Measurements from ENCODE around the gene PAX7.
"Not testable (repeated sequence)": the region's sequence is repeated elsewhere in the genome, so short reads cannot be mapped to it uniquely, and the experiment has no call there.

The PAX7 gene

DNA sequence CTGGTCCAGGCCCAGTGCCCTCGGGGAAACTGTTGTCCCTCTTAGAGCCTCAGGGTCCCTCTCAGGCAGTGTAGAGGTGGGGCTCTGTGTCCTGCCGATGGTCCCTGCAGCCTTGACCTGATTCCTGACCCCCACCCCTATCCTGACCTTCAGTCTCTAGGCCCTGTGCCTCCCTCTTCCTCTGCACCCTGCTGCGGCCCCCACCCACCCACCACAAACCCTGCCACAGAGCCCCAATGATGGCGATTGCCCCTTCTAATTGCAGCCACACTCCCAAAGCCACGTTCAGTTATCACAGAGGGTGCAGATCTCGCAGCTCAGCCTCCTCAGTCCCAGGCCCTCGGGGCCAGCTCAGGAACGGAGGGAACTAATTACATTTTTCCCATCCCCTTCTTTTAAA lies 99.7 kb downstream of the PAX7 start:
- Mint-ChIP-seq H3K4me3 (no peak overlapping the region), H3K27ac (no peak overlapping the region), H3K27me3 (peaks cover 31% of the 10 kb centered on the region), H3K9me3 (ENCODE audit: low read depth) (no peaks in the 10 kb centered on the region), H3K4me1 (ENCODE audit: low read depth) (no peaks in the 10 kb centered on the region), H3K36me3 (no peaks in the 10 kb centered on the region)

DNA sequence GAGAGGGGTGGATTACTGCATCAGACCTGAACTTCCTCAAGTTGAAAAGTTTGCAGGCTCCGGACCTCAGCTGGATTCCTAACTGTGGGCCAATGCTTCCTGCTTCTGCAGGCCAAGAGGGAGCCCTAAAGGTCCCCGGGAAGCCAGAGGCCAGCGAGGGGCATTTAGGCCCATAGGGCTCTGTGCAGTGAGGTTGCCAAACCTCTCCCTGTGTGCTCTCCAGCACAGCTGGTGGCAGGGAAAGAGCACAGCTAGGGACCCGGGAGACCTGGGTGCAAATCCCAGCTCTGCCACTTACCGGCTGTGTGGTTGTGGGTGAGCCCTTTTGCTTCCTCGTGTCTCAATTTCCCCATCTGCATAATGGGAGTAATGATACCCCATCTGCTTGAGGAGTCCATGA lies 100.5 kb downstream of the PAX7 start:
- Mint-ChIP-seq H3K4me3 (no peak overlapping the region), H3K27me3 (peaks cover 27% of the 10 kb centered on the region), H3K9me3 (ENCODE audit: low read depth) (no peaks in the 10 kb centered on the region), H3K27ac (no peak overlapping the region), H3K4me1 (ENCODE audit: low read depth) (no peaks in the 10 kb centered on the region), H3K36me3 (no peaks in the 10 kb centered on the region)

DNA sequence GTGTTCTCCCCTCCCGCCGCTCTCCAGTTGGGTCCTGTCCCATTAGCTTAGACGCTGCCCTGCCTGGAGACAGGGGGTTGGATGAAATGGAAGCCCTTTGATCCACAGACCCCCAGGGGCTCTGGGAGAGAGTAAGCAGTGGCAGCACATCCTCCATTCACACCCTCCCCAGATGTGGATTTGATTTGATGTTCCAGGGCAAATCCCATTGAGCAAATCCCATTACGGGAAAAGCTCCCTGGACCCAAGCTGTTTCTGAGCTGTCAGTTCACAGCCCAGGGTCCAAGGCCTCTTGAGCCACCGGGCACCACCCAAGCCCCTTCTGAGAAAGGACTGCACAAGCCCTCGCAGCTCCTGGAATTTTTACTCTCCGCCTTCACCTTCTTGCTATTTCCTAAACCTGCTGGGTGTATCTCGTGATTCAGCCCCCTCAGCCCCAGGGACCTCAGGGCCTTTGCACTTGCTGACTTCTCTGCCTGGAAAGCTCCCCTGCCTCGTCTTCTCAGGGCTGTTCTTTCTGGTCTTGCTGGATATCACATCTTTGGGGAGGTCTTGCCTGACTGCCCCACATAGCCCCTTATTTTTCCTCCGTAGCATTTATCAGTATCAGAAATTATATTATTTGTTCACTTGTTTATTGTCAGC lies 101.1 kb downstream of the PAX7 start:
- Mint-ChIP-seq H3K4me3 (no peak overlapping the region), H3K36me3 (no peaks in the 10 kb centered on the region), H3K27ac (no peak overlapping the region), H3K9me3 (ENCODE audit: low read depth) (no peaks in the 10 kb centered on the region), H3K4me1 (ENCODE audit: low read depth) (no peaks in the 10 kb centered on the region), H3K27me3 (peaks cover 27% of the 10 kb centered on the region)

- H3K27me3 Mint-ChIP-seq = peaks cover 27% of the 10 kb centered on the region
- H3K36me3 Mint-ChIP-seq = no peaks in the 10 kb centered on the region
- H3K9me3 Mint-ChIP-seq (ENCODE audit: low read depth) = no peaks in the 10 kb centered on the region
- H3K27ac Mint-ChIP-seq = no peak overlapping the region
- H3K4me1 Mint-ChIP-seq (ENCODE audit: low read depth) = no peaks in the 10 kb centered on the region
- H3K4me3 Mint-ChIP-seq = no peak overlapping the region
Observed at GRCh38 chr1:18732686-18733085, 102.0 kb downstream of the PAX7 start.

DNA sequence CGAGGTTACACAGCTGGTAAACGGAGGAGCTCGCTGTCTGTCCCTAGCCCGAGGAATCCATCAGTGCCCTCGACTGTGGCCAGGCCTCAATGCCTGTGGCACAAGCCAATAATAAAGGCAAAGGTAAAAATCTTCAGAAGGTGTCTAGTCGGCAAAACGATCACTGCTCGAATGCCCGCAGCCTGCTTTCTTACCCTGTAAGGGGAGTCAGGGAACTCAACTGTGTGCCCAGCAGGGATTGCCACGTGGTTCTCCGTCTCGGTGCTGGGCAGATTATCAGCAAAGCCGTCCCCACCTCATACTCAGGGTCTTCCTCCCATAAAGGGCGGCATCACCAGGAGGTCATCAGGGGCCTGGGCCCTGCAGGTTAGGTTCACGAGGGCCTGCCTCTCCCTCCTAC lies 103.4 kb downstream of the PAX7 start:
- H3K4me3 Mint-ChIP-seq = no peak overlapping the region
- peaks cover 25% of the 10 kb centered on the region for H3K27me3 Mint-ChIP-seq
- no peaks in the 10 kb centered on the region for H3K9me3 Mint-ChIP-seq (ENCODE audit: low read depth)
- H3K36me3 Mint-ChIP-seq = no peaks in the 10 kb centered on the region
- H3K4me1 Mint-ChIP-seq (ENCODE audit: low read depth) = no peaks in the 10 kb centered on the region
- H3K27ac Mint-ChIP-seq = no peak overlapping the region

DNA sequence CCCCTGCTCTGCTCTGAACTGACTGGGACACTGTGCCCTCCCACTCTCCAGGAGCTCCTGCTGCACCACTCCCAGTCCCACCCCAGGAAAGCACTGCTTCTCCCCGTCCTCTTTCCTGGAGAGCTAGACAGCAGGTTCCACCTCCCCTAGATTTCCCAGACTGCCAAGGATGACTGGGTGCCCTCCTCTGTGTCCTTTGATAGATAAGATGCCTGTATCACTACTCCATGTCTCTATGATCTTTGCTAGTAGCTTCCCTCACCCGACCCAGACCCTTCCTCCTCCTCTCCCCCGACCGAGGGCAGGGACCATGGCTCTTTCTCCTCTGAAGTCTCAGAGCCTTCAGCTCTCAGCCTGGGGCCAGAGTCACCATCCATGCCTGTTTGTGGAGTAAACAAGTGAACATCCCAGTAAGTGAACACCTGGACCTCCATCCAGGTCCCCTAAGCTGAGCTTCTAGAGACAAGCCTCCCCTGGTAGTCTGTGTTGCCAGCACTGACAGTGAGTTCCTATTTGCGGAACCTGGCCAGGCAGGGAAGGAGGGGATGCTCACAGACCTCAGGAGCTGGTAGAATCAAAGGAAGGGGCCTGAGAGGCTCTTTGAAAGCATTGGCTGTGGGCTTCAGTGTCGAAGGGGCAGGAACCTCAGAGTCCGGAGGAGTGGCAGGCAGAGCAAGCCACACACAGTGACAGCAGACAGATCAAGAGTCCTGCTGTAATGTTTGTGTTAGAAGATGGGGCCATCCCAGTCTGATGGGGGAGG lies 104.0 kb downstream of the PAX7 start:
- no peaks in the 10 kb centered on the region for H3K4me1 Mint-ChIP-seq (ENCODE audit: low read depth)
- H3K9me3 Mint-ChIP-seq (ENCODE audit: low read depth) = no peaks in the 10 kb centered on the region
- no peaks in the 10 kb centered on the region for H3K36me3 Mint-ChIP-seq
- H3K27me3 Mint-ChIP-seq = peaks cover 25% of the 10 kb centered on the region
- H3K4me3 Mint-ChIP-seq = no peak overlapping the region
- no peak overlapping the region for H3K27ac Mint-ChIP-seq

- Mint-ChIP-seq H3K4me1 (ENCODE audit: low read depth) (no peaks in the 10 kb centered on the region), H3K27ac (no peak overlapping the region), H3K4me3 (no peak overlapping the region), H3K36me3 (no peaks in the 10 kb centered on the region), H3K9me3 (ENCODE audit: low read depth) (no peaks in the 10 kb centered on the region), H3K27me3 (peaks cover 26% of the 10 kb centered on the region)
Observed at GRCh38 chr1:18735224-18735997, 104.8 kb downstream of the PAX7 start.

DNA sequence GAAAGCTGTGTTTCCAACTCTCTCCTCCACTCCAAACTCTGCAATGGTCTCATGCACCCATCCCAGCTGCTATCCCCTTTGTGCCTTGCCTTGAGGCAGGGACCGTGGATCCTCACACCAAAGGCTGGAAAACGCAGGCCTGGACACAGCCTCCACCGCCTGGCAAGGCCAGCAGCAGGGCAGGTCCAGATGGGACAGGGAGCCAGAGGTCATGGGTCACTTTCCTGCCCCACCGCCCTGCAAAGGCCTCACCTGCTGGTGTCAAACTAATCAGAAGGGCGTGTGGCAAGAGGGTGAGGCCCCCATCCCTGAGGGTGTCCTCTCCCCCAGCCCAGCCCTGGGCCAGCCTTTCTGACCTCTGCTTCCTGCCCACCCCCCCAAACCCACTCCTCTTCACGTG lies 106.3 kb downstream of the PAX7 start:
- H3K4me3 Mint-ChIP-seq = no peak overlapping the region
- peaks cover 28% of the 10 kb centered on the region for H3K27me3 Mint-ChIP-seq
- H3K36me3 Mint-ChIP-seq = no peaks in the 10 kb centered on the region
- H3K27ac Mint-ChIP-seq = no peak overlapping the region
- no peaks in the 10 kb centered on the region for H3K9me3 Mint-ChIP-seq (ENCODE audit: low read depth)
- H3K4me1 Mint-ChIP-seq (ENCODE audit: low read depth) = no peaks in the 10 kb centered on the region

GRCh38 chr1:18738126-18738525 lies 107.5 kb downstream of the PAX7 start:
- Mint-ChIP-seq H3K36me3 (no peaks in the 10 kb centered on the region), H3K9me3 (ENCODE audit: low read depth) (no peaks in the 10 kb centered on the region), H3K27ac (no peak overlapping the region), H3K4me3 (no peak overlapping the region), H3K27me3 (peaks cover 22% of the 10 kb centered on the region), H3K4me1 (ENCODE audit: low read depth) (no peaks in the 10 kb centered on the region)

GRCh38 chr1:18738617-18739016 lies 108.0 kb downstream of the PAX7 start:
- peaks cover 24% of the 10 kb centered on the region for H3K27me3 Mint-ChIP-seq

DNA sequence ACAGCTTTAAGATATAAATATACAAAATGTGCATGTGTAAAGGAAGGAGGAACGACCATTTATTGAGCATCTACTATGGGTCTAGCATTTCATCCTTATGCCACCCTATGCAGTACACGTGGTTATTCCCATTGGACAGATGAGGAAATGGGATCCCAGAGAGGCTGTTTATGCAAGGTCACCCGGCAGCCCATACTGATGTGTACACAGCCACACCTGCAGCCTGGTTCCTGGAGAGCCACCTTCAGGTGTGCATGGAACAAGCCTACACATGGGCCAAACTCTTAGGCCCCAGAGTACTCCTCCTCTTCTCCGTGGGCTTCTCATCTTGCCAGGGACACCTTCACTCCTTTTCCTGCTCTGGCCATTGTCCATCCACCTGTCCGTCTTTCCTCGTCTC lies 108.8 kb downstream of the PAX7 start:
- H3K27me3 Mint-ChIP-seq = peaks cover 26% of the 10 kb centered on the region
- no peak overlapping the region for H3K4me3 Mint-ChIP-seq
- no peak overlapping the region for H3K27ac Mint-ChIP-seq
- H3K4me1 Mint-ChIP-seq (ENCODE audit: low read depth) = no peaks in the 10 kb centered on the region
- no peaks in the 10 kb centered on the region for H3K9me3 Mint-ChIP-seq (ENCODE audit: low read depth)
- no peaks in the 10 kb centered on the region for H3K36me3 Mint-ChIP-seq

More at GRCh38 chr1:18738617-18739016, 108.0 kb downstream of the PAX7 start:
- no peaks in the 10 kb centered on the region for H3K9me3 Mint-ChIP-seq (ENCODE audit: low read depth)
- no peaks in the 10 kb centered on the region for H3K4me1 Mint-ChIP-seq (ENCODE audit: low read depth)
- H3K36me3 Mint-ChIP-seq = no peaks in the 10 kb centered on the region
- no peak overlapping the region for H3K4me3 Mint-ChIP-seq
- H3K27ac Mint-ChIP-seq = no peak overlapping the region

DNA sequence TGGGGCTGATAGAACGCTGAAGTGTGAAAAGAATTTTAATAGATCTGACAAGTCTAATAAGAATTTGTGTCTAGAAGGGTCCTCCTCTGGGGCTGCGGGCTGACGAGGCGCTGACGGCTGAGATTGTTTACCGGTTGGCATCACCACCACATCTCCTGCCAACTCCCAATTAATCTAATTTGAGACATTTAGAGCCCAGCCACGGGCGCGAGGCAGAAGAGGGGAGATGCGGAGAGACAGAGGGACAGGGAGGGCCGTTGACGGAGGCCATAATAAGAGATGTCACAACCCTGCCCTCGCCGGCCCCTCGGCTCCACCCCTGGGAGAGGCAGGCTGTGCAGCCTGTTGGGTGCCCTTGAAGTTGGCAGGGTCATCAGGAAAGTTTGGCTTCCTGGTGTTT lies 109.3 kb downstream of the PAX7 start:
- no peaks in the 10 kb centered on the region for H3K36me3 Mint-ChIP-seq
- H3K27me3 Mint-ChIP-seq = peaks cover 22% of the 10 kb centered on the region
- H3K27ac Mint-ChIP-seq = no peak overlapping the region
- H3K4me1 Mint-ChIP-seq (ENCODE audit: low read depth) = no peaks in the 10 kb centered on the region
- H3K4me3 Mint-ChIP-seq = no peak overlapping the region
- no peaks in the 10 kb centered on the region for H3K9me3 Mint-ChIP-seq (ENCODE audit: low read depth)

GRCh38 chr1:18740617-18741016 lies 110.0 kb downstream of the PAX7 start:
- Mint-ChIP-seq H3K27ac (no peak overlapping the region), H3K36me3 (no peaks in the 10 kb centered on the region), H3K27me3 (peaks cover 20% of the 10 kb centered on the region), H3K4me1 (ENCODE audit: low read depth) (no peaks in the 10 kb centered on the region), H3K9me3 (ENCODE audit: low read depth) (no peaks in the 10 kb centered on the region), H3K4me3 (no peak overlapping the region)

- Mint-ChIP-seq H3K27me3 (peaks cover 16% of the 10 kb centered on the region), H3K9me3 (ENCODE audit: low read depth) (no peaks in the 10 kb centered on the region), H3K27ac (no peak overlapping the region), H3K36me3 (no peaks in the 10 kb centered on the region), H3K4me3 (no peak overlapping the region), H3K4me1 (ENCODE audit: low read depth) (no peaks in the 10 kb centered on the region)
Observed at GRCh38 chr1:18743233-18743632, 112.6 kb downstream of the PAX7 start.

DNA sequence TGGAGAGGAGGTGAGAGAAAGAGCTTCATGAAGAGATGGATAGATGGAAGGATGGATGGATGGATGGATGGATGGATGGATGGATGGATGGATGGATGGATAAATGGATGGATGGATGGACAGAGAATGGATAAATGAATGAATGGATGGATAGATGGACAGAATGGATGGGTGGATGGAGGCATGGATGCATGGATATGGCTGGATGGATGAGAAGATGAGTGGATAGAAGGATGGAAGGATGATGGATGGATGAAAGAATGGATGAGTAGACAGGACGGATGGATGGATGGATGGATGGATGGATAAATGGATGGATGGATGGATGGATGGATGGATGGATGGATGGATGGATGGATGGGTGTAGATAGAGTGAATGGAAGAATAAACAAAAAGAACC lies 113.7 kb downstream of the PAX7 start:
- peaks cover 18% of the 10 kb centered on the region for H3K27me3 Mint-ChIP-seq
- not testable (repeated sequence) for H3K4me3 Mint-ChIP-seq; H3K27ac Mint-ChIP-seq; H3K9me3 Mint-ChIP-seq (ENCODE audit: low read depth); H3K36me3 Mint-ChIP-seq; H3K4me1 Mint-ChIP-seq (ENCODE audit: low read depth)

All from activated naive CD8-positive, alpha-beta T cell (primary cell).